SK-N-SH treated with all-trans-retinoic acid at 6 μM for 48 hours (cell line): ENCODE results near the gene CTDNEP1.

ENCODE experiments used
- ARNTL ChIP-seq: fragments of 450-650 bp; formaldehyde crosslinking; IDR thresholded peaks from 2 replicates; pipeline ENCODE4 v1.5.0; 2020; ENCODE audit warnings: low read depth, mild to moderate bottlenecking, moderate library complexity, borderline replicate concordance
- BACH2 ChIP-seq: fragments of 250-450 bp; sonication (Bioruptor Pico); IDR thresholded peaks from 2 replicates; pipeline ENCODE4 v1.9.0; 2021; ENCODE audit warnings: mild to moderate bottlenecking, borderline replicate concordance
- PPARA ChIP-seq: fragments of 250-450 bp; sonication (Bioruptor Pico); IDR thresholded peaks from 2 replicates; pipeline ENCODE4 v1.5.0; 2020; ENCODE audit warnings: mild to moderate bottlenecking, borderline replicate concordance
- ZFP3 ChIP-seq: fragments of 250-450 bp; sonication (Bioruptor Pico); IDR thresholded peaks from 2 replicates; pipeline ENCODE4 v1.5.0; 2020; ENCODE audit warnings: mild to moderate bottlenecking, moderate library complexity
- ZNF70 ChIP-seq: fragments of 450-650 bp; formaldehyde crosslinking; IDR thresholded peaks from 2 replicates; pipeline ENCODE4 v1.5.0; 2020; ENCODE audit warnings: mild to moderate bottlenecking, moderate library complexity

GRCh38 chr17:7284911-7285310 is 33.4 kb upstream of the CTDNEP1 start:
- TF ChIP-seq PPARA (CRISPR knock-in tag) (no peak), ZFP3 (no peak), ZNF70 (CRISPR knock-in tag) (no peak), ARNTL (CRISPR knock-in tag) (no peak), BACH2 (CRISPR knock-in tag) (no peak)
